Cerebellar nuclear complex (tissue), 1 donor: ENCODE data around the gene AEBP1.

Experiments used
- DNase-seq, 2 experiments: peaks; one replicate each; lab custom pipeline; 2025; lab: John Stamatoyannopoulos, UW

The AEBP1 gene

GRCh38 chr7:44142028-44142427 lies 37.9 kb downstream of the AEBP1 start:
- no peak for DNase-seq

GRCh38 chr7:44143646-44144250 lies 39.6 kb downstream of the AEBP1 start:
- no peak for DNase-seq

- no peak for DNase-seq
Observed at GRCh38 chr7:44144426-44144967, 40.4 kb downstream of the AEBP1 start.

- no peak for DNase-seq
Observed at GRCh38 chr7:44144968-44145478, 40.9 kb downstream of the AEBP1 start.

GRCh38 chr7:44145479-44145968 lies 41.4 kb downstream of the AEBP1 start:
- DNase-seq = no peak

GRCh38 chr7:44145969-44146911 lies 42.1 kb downstream of the AEBP1 start:
- no peak for DNase-seq

- DNase-seq = no peak
Observed at GRCh38 chr7:44147026-44147991, 43.2 kb downstream of the AEBP1 start.

GRCh38 chr7:44148166-44148565 lies 44.0 kb downstream of the AEBP1 start:
- no peak for DNase-seq

GRCh38 chr7:44148961-44149536 lies 44.9 kb downstream of the AEBP1 start:
- no peak for DNase-seq

GRCh38 chr7:44149571-44150465 lies 45.7 kb downstream of the AEBP1 start:
- no peak for DNase-seq

- no peak for DNase-seq
Observed at GRCh38 chr7:44150466-44150832, 46.3 kb downstream of the AEBP1 start.

GRCh38 chr7:44150966-44151941 lies 47.1 kb downstream of the AEBP1 start:
- DNase-seq = peak; percentile 17 to 24

- no peak for DNase-seq
Observed at GRCh38 chr7:44151956-44152355, 47.8 kb downstream of the AEBP1 start.

- DNase-seq = no peak
Observed at GRCh38 chr7:44152971-44153947, 49.1 kb downstream of the AEBP1 start.

- no peak for DNase-seq
Observed at GRCh38 chr7:44153948-44154335, 49.8 kb downstream of the AEBP1 start.

- peak in 1 of 2 experiments; percentile 40 for DNase-seq
Observed at GRCh38 chr7:44154703-44155102, 50.6 kb downstream of the AEBP1 start.
